ENCODE results near the gene PRTG. TPM values are rescaled to one million over a fixed set of nuclear protein-coding genes. Genes with fewer than 3 reads are reported as not detected.

PRTG gene
- total and polyA plus RNA-seq, 10 of the 15 experiments (the other 5 are each of a cell fraction or from before 2014, with no cell fraction given): under 0.01 to 0.25 TPM; not detected in 8

- ChIA-PET CTCF (interaction anchor here (0.7 to 0.9 kb wide), 3 partner anchors 15 to 369 kb away, joined by 3 to 4 read pairs (median 3); no protein-coding TSS in a partner anchor), SMC1A (ENCODE audit: uncharacterized antibody, unreplicated experiment) (interaction anchor here (0.7 kb wide), 1 partner anchor 88 kb away, joined by 3 read pairs; no protein-coding TSS in a partner anchor), POLR2A (no interaction called here), RAD21 (ENCODE audit: unreplicated experiment) (no interaction called here)
- Histone ChIP-seq H3K79me2 (ENCODE audit: control insufficient read depth, insufficient read depth, low read length) (no peaks in the 10 kb centered on the region), H2AFZ (ENCODE audit: control insufficient read depth, low read depth, low read length) (no peak overlapping the region), H4K20me1 (ENCODE audit: control insufficient read depth, insufficient read depth) (no peaks in the 10 kb centered on the region), H3K4me2 (ENCODE audit: control insufficient read depth, insufficient read depth) (no peak overlapping the region), H3K4me1 (ENCODE audit: control insufficient read depth, insufficient read depth, low read length) (no peaks in the 10 kb centered on the region), H3K9ac (ENCODE audit: control insufficient read depth, insufficient read depth, low read length) (no peak overlapping the region), H3K4me3 (no peak overlapping the region), H3K27ac (ENCODE audit: control insufficient read depth, insufficient read depth) (no peak overlapping the region), H3K27me3 (replicated peaks in 1 of 2; ENCODE audit: control insufficient read depth in 2 of 2, insufficient read depth in 2 of 2, low read length in 1 of 2) (no peaks in the 10 kb centered on the region), H3K9me3 (replicated peaks; ENCODE audit: control insufficient read depth, insufficient read depth, low read length) (no peaks in the 10 kb centered on the region), H3K36me3 (ENCODE audit: control insufficient read depth in 2 of 2, insufficient read depth in 2 of 2, low read length in 1 of 2) (no peaks in the 10 kb centered on the region)
- in situ Hi-C loops (cut with MboI) (no loop called here), intact Hi-C loops (cut with micrococcal nuclease; ENCODE audit: unreplicated experiment) (no loop called here)
- no peak for ATAC-seq
- no peak for TF ChIP-seq HCFC1 (IDR thresholded peaks at IDR 0.05; ENCODE audit: low read length)
- TF ChIP-seq CREM (IDR thresholded peaks at IDR 0.05; ENCODE audit: low read depth): no peak
- no peak for TF ChIP-seq FOXK2 (IDR thresholded peaks at IDR 0.05)
- TF ChIP-seq EP300 (IDR thresholded peaks at IDR 0.05; ENCODE audit: borderline replicate concordance in 1 of 2, control insufficient read depth in 1 of 2, low read depth in 2 of 2, low read length in 2 of 2): no peak
- TF ChIP-seq, protein P1, sequence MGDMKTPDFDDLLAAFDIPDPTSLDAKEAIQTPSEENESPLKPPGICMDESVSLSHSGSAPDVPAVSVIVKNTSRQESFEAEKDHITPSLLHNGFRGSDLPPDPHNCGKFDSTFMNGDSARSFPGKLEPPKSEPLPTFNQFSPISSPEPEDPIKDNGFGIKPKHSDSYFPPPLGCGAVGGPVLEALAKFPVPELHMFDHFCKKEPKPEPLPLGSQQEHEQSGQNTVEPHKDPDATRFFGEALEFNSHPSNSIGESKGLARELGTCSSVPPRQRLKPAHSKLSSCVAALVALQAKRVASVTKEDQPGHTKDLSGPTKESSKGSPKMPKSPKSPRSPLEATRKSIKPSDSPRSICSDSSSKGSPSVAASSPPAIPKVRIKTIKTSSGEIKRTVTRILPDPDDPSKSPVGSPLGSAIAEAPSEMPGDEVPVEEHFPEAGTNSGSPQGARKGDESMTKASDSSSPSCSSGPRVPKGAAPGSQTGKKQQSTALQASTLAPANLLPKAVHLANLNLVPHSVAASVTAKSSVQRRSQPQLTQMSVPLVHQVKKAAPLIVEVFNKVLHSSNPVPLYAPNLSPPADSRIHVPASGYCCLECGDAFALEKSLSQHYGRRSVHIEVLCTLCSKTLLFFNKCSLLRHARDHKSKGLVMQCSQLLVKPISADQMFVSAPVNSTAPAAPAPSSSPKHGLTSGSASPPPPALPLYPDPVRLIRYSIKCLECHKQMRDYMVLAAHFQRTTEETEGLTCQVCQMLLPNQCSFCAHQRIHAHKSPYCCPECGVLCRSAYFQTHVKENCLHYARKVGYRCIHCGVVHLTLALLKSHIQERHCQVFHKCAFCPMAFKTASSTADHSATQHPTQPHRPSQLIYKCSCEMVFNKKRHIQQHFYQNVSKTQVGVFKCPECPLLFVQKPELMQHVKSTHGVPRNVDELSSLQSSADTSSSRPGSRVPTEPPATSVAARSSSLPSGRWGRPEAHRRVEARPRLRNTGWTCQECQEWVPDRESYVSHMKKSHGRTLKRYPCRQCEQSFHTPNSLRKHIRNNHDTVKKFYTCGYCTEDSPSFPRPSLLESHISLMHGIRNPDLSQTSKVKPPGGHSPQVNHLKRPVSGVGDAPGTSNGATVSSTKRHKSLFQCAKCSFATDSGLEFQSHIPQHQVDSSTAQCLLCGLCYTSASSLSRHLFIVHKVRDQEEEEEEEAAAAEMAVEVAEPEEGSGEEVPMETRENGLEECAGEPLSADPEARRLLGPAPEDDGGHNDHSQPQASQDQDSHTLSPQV (IDR thresholded peaks at IDR 0.05): no peak
- no peak for TF ChIP-seq ZNF207 (IDR thresholded peaks at IDR 0.05; ENCODE audit: borderline replicate concordance)
- no TSS peak for BruUV-seq (replicated peaks)
- DNase-seq (ENCODE audit: low read depth, low spot score): no peak
- no peak for FAIRE-seq
Measured at GRCh38 chr15:55784286-55784685, 41.3 kb upstream of the PRTG start.
